ENCODE results near the gene CPB1. TPM values are rescaled to one million over a fixed set of nuclear protein-coding genes. Genes with fewer than 3 reads are reported as not detected.

Gene CPB1
- total and polyA plus RNA-seq, 12 donors: 0.29 to 3.2 (median 2.1) TPM; not detected in 4

DNA sequence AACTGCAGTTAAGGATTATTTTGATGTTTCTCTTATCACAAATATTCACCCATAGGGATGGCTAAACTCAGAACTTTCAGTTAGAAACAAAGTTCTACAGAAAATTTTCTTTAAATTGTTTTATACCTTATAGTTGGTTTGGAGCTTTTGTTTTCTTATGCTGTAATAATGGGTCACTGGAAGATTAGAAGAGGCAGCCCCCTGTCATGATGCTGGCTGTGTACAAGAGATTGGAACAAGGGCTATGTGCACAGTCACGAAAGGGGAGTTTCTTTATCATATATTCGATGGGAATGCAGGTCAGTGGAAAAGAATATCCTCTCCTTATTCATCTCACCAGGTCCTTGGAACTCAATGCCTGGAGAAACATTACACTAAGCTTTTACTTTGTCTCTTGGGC lies 25.5 kb downstream of the CPB1 start:
- TF ChIP-seq, protein P1, sequence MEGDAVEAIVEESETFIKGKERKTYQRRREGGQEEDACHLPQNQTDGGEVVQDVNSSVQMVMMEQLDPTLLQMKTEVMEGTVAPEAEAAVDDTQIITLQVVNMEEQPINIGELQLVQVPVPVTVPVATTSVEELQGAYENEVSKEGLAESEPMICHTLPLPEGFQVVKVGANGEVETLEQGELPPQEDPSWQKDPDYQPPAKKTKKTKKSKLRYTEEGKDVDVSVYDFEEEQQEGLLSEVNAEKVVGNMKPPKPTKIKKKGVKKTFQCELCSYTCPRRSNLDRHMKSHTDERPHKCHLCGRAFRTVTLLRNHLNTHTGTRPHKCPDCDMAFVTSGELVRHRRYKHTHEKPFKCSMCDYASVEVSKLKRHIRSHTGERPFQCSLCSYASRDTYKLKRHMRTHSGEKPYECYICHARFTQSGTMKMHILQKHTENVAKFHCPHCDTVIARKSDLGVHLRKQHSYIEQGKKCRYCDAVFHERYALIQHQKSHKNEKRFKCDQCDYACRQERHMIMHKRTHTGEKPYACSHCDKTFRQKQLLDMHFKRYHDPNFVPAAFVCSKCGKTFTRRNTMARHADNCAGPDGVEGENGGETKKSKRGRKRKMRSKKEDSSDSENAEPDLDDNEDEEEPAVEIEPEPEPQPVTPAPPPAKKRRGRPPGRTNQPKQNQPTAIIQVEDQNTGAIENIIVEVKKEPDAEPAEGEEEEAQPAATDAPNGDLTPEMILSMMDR (IDR thresholded peaks at IDR 0.05): no peak
- Histone ChIP-seq H3K4me3 (no peak overlapping the region), H3K36me3 (no peaks in the 10 kb centered on the region), H3K9me3 (no peaks in the 10 kb centered on the region), H3K27me3 (peaks cover 0 to 6% (median 0%) of the 10 kb centered on the region in 7 donors), H3K4me1 (no peaks in the 10 kb centered on the region), H3K27ac (no peak overlapping the region)
- ATAC-seq: no peak
- intact Hi-C loops (cut with DNase I): no loop called here
- WGBS, 2 donors: 61 to 79% methylated on average over 2 of the region's 2 CpGs
- no peak for DNase-seq

DNA sequence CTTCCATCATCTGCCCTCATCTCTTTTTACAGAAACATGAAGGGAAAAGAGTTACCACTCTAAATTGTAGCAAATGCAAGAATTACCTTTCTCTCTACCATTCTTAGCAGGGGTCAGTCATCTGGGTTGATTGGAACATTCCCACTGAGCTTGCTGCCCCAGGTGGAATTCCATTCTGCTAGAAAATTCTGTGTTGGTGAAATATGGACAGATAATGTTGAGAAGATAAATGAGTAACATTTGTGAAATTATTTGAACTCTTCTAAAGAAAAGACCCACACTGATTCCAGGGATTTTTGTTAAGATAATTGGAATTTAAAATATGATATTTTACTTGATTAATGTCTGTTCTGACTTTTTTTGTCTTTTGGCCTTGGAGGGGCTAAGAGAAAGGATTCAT lies 26.4 kb downstream of the CPB1 start:
- Histone ChIP-seq H3K4me1 (no peaks in the 10 kb centered on the region), H3K9me3 (no peaks in the 10 kb centered on the region), H3K27ac (no peak overlapping the region), H3K36me3 (no peaks in the 10 kb centered on the region), H3K27me3 (peaks cover 0 to 6% (median 0%) of the 10 kb centered on the region in 7 donors), H3K4me3 (no peak overlapping the region)
- TF ChIP-seq, protein P1 (IDR thresholded peaks at IDR 0.05): no peak
- ATAC-seq (no peak), DNase-seq (no peak)
- intact Hi-C loops (cut with DNase I): no loop called here

DNA sequence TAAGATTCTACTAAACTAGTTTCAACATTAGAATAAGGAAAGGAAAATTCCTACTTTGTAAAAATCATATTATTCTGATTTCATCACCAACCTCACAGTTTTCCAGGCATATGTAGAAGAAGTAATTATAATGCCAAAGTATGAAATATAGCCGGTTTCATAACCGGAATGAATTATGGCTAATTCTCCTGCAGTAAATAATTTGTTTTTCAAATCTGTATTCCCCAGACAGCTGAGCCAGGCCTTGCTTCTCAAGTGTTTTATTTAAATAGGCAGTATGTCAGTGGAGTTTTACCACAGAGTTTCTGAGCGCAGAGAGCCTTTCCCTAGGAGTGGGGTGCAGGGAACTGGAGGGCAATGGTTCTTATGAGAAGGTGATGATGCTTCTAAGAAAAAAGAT lies 28.8 kb downstream of the CPB1 start:
- no peaks in the 10 kb centered on the region for H3K27me3 ChIP-seq
- no peak overlapping the region for H3K27ac ChIP-seq
- H3K4me1 ChIP-seq: no peaks in the 10 kb centered on the region
- no peak overlapping the region for H3K4me3 ChIP-seq
- ATAC-seq (no peak), DNase-seq (no peak)
- WGBS, 2 donors: 82 to 90% methylated on average over 3 of the region's 3 CpGs
- no peaks in the 10 kb centered on the region for H3K9me3 ChIP-seq
- intact Hi-C loops (cut with DNase I): loop anchor here in 1 of 10 donors (5.0 kb wide), 1 partner anchor 91 kb away; no protein-coding TSS in a partner anchor
- H3K36me3 ChIP-seq: no peaks in the 10 kb centered on the region
- TF ChIP-seq, protein P1 (IDR thresholded peaks at IDR 0.05): no peak

DNA sequence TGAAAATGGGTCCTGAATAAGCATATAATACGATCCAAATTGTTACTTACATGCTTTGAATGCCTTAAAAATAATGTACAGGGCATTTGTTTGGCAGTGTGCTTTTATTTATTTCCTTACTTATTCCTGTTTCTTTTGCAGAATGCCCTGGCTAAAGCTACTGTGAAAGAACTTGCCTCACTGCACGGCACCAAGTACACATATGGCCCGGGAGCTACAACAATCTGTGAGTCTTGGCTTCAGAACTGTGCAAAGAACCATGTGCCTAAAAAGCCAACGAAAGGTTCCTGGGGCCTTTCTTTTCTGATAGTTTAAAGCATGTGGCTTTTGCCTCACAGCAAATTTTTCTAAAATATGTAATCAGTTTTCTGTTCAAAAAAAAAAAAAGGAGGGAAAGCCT lies 29.7 kb downstream of the CPB1 start:
- intact Hi-C loops (cut with DNase I): loop anchor here in 1 of 10 donors (5.0 kb wide), 1 partner anchor 90 kb away; no protein-coding TSS in a partner anchor
- DNase-seq (no peak), ATAC-seq (no peak)
- Histone ChIP-seq H3K9me3 (no peaks in the 10 kb centered on the region), H3K36me3 (no peaks in the 10 kb centered on the region), H3K27me3 (peaks cover 0 to 7% (median 0%) of the 10 kb centered on the region in 7 donors), H3K4me3 (no peak overlapping the region), H3K4me1 (no peaks in the 10 kb centered on the region), H3K27ac (no peak overlapping the region)
- TF ChIP-seq, protein P1 (IDR thresholded peaks at IDR 0.05): no peak
- WGBS, 2 donors: 81 to 82% methylated on average over 4 of the region's 4 CpGs
